Hepatocyte (in vitro differentiated cells): Measurements from ENCODE around the gene LCN15. TPM values are rescaled to one million over a fixed set of nuclear protein-coding genes. Genes with fewer than 3 reads are reported as not detected.

Source experiments
- DNase-seq: peaks from one replicate; pipeline ENCODE4 v3.0.0-alpha.2; 2016; ENCODE audit warnings: low spot score
- H2AFZ ChIP-seq: fragments of 200-600 bp; sonication (generic); 2 replicates; pipeline ENCODE4 v1.6.0; 2016; ENCODE audit warnings: antibody characterized with exemption, mild to moderate bottlenecking
- H3K27ac ChIP-seq: fragments of 200-600 bp; sonication (generic); 2 replicates; pipeline ENCODE4 v1.5.1; 2016; ENCODE audit warnings: mild to moderate bottlenecking
- H3K27me3 ChIP-seq: fragments of 200-600 bp; sonication (generic); 2 replicates; pipeline ENCODE4 v1.6.1; 2016
- H3K36me3 ChIP-seq: fragments of 200-600 bp; sonication (generic); replicated peaks from 2 replicates; pipeline ENCODE4 v1.5.1; 2016; ENCODE audit warnings: low read depth; ENCODE audit not compliant: insufficient read depth
- H3K4me1 ChIP-seq: fragments of 200-600 bp; sonication (generic); 2 replicates; pipeline ENCODE4 v1.5.1; 2016; ENCODE audit warnings: mild to moderate bottlenecking, moderate library complexity; ENCODE audit not compliant: insufficient read depth
- H3K4me2 ChIP-seq: fragments of 200-600 bp; sonication (generic); 2 replicates; pipeline ENCODE4 v1.6.0; 2016
- H3K4me3 ChIP-seq: fragments of 200-600 bp; sonication (generic); 2 replicates; pipeline ENCODE4 v1.5.1; 2016; ENCODE audit warnings: mild to moderate bottlenecking
- H3K79me2 ChIP-seq: fragments of 200-600 bp; sonication (generic); 2 replicates; pipeline ENCODE4 v1.6.0; 2017; ENCODE audit warnings: mild to moderate bottlenecking
- H3K9me2 ChIP-seq: fragments of 200-600 bp; sonication (generic); replicated peaks from 2 replicates; pipeline ENCODE4 v1.6.0; 2017; ENCODE audit warnings: mild to moderate bottlenecking; ENCODE audit not compliant: insufficient read depth
- H3K9me3 ChIP-seq: fragments of 200-600 bp; sonication (generic); 2 replicates; pipeline ENCODE4 v1.5.1; 2016; ENCODE audit warnings: low read depth, mild to moderate bottlenecking
- H4K20me1 ChIP-seq: fragments of 200-600 bp; sonication (generic); 2 replicates; pipeline ENCODE4 v1.6.0; 2016; ENCODE audit warnings: mild to moderate bottlenecking; ENCODE audit not compliant: insufficient read depth, poor library complexity, severe bottlenecking
- CTCF ChIP-seq: fragments of 200-600 bp; sonication (generic); IDR thresholded peaks from 2 replicates; pipeline ENCODE4 v1.5.1; 2016; ENCODE audit warnings: antibody characterized with exemption, mild to moderate bottlenecking; ENCODE audit not compliant: poor library complexity
- EZH2 ChIP-seq: fragments of 200-600 bp; sonication (generic); IDR thresholded peaks from 2 replicates; pipeline ENCODE4 v1.6.1; 2016; ENCODE audit warnings: antibody characterized with exemption, mild to moderate bottlenecking, borderline replicate concordance
- EZH2phosphoT487 ChIP-seq: fragments of 200-600 bp; sonication (generic); IDR thresholded peaks from one replicate; pipeline ENCODE4 v1.6.1; 2018; ENCODE audit warnings: antibody characterized with exemption, mild to moderate bottlenecking, low read depth, moderate library complexity; ENCODE audit not compliant: unreplicated experiment, severe bottlenecking
- WGBS: methylation state at CpG from one replicate; pipeline ENCODE4 v1.1.6; 2016; ENCODE audit warnings: low lambda C conversion rate; ENCODE audit errors: missing lambda C conversion rate; 5-methylcytosine and 5-hydroxymethylcytosine counted together
- polyA plus RNA-seq: library from polyadenylated mRNA; unstranded; fragments of >200 nt; fragmentation: Nextera tagmentation; extraction: Ambion mirVana; gene quantifications from 2 replicates; pipeline ENCODE4 v1.2.1, GENCODE V29; 2016
- total RNA-seq: library from RNA; depleted of rRNA; stranded (reverse); fragments of >200 nt; gene quantifications from 2 replicates; pipeline ENCODE4 v1.2.3, GENCODE V29; 2014

The LCN15 gene
- total and polyA plus RNA-seq, 2 experiments from 2014 or later: 1.4 to 1.5 TPM

- no peak for TF ChIP-seq CTCF
- TF ChIP-seq EZH2phosphoT487: no peak
- TF ChIP-seq EZH2: no peak
- no peak for DNase-seq
- Histone ChIP-seq H3K27me3 (no peaks in the 10 kb centered on the region), H3K4me3 (no peak overlapping the region), H4K20me1 (no peaks in the 10 kb centered on the region), H3K9me3 (no peaks in the 10 kb centered on the region), H3K27ac (no peak overlapping the region), H3K4me2 (no peak overlapping the region), H3K9me2 (no peaks in the 10 kb centered on the region), H3K79me2 (no peaks in the 10 kb centered on the region), H3K36me3 (no peaks in the 10 kb centered on the region), H3K4me1 (peaks cover 7% of the 10 kb centered on the region), H2AFZ (no peak overlapping the region)
- WGBS: 88% methylated on average over 22 of the region's 23 CpGs
Observed at GRCh38 chr9:136745389-136746154, 18.7 kb downstream of the LCN15 start.

- Histone ChIP-seq H3K27me3 (no peaks in the 10 kb centered on the region), H3K4me3 (no peak overlapping the region), H3K4me2 (no peak overlapping the region), H3K36me3 (no peaks in the 10 kb centered on the region), H3K9me2 (no peaks in the 10 kb centered on the region), H3K27ac (no peak overlapping the region), H3K79me2 (no peaks in the 10 kb centered on the region), H2AFZ (no peak overlapping the region), H3K4me1 (peaks cover 7% of the 10 kb centered on the region), H3K9me3 (no peaks in the 10 kb centered on the region), H4K20me1 (no peaks in the 10 kb centered on the region)
- WGBS: 89% methylated on average over 11 of the region's 18 CpGs
- DNase-seq: no peak
- TF ChIP-seq EZH2phosphoT487 (no peak), EZH2 (no peak), CTCF (no peak)
Observed at GRCh38 chr9:136744773-136745172, 19.5 kb downstream of the LCN15 start.

GRCh38 chr9:136743639-136744211 lies 20.6 kb downstream of the LCN15 start:
- Histone ChIP-seq H2AFZ (no peak overlapping the region), H4K20me1 (no peaks in the 10 kb centered on the region), H3K36me3 (no peaks in the 10 kb centered on the region), H3K79me2 (no peaks in the 10 kb centered on the region), H3K27me3 (no peaks in the 10 kb centered on the region), H3K4me2 (no peak overlapping the region), H3K27ac (no peak overlapping the region), H3K9me3 (no peaks in the 10 kb centered on the region), H3K4me1 (peaks cover 7% of the 10 kb centered on the region), H3K9me2 (no peaks in the 10 kb centered on the region), H3K4me3 (no peak overlapping the region)
- TF ChIP-seq EZH2phosphoT487 (no peak), CTCF (no peak), EZH2 (no peak)
- DNase-seq: no peak
- WGBS: 89% methylated on average over 16 of the region's 16 CpGs
